Panc1 (cell line): ENCODE data around the gene OR51E2.

ENCODE experiments used
- POLR2AphosphoS5 ChIP-seq: IDR thresholded peaks from 2 replicates; pipeline ENCODE4 v1.6.1; 2012; ENCODE audit warnings: mild to moderate bottlenecking, low read depth, low read length, moderate library complexity
- TCF7L2 ChIP-seq: IDR thresholded peaks from 2 replicates; pipeline ENCODE4 v1.6.1; 2011; ENCODE audit warnings: mild to moderate bottlenecking, low read depth, low read length, inconsistent platforms
- TF ChIP-seq, protein P1 (sequence below), 2 experiments: IDR thresholded peaks; 2 replicates each; pipeline ENCODE4 v1.6.1; 2011 to 2012; ENCODE audit warnings: low read depth in 2 of 2, control low read depth in 1 of 2, low read length in 1 of 2, mild to moderate bottlenecking in 1 of 2, moderate library complexity in 1 of 2; ENCODE audit not compliant: insufficient read depth in 1 of 2
- TF ChIP-seq, protein P2 (sequence below): fragments of 450-650 bp; IDR thresholded peaks from 2 replicates; pipeline ENCODE4 v1.5.1; 2017; ENCODE audit warnings: mild to moderate bottlenecking

- TF ChIP-seq, protein P1, sequence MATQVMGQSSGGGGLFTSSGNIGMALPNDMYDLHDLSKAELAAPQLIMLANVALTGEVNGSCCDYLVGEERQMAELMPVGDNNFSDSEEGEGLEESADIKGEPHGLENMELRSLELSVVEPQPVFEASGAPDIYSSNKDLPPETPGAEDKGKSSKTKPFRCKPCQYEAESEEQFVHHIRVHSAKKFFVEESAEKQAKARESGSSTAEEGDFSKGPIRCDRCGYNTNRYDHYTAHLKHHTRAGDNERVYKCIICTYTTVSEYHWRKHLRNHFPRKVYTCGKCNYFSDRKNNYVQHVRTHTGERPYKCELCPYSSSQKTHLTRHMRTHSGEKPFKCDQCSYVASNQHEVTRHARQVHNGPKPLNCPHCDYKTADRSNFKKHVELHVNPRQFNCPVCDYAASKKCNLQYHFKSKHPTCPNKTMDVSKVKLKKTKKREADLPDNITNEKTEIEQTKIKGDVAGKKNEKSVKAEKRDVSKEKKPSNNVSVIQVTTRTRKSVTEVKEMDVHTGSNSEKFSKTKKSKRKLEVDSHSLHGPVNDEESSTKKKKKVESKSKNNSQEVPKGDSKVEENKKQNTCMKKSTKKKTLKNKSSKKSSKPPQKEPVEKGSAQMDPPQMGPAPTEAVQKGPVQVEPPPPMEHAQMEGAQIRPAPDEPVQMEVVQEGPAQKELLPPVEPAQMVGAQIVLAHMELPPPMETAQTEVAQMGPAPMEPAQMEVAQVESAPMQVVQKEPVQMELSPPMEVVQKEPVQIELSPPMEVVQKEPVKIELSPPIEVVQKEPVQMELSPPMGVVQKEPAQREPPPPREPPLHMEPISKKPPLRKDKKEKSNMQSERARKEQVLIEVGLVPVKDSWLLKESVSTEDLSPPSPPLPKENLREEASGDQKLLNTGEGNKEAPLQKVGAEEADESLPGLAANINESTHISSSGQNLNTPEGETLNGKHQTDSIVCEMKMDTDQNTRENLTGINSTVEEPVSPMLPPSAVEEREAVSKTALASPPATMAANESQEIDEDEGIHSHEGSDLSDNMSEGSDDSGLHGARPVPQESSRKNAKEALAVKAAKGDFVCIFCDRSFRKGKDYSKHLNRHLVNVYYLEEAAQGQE (IDR thresholded peaks at IDR 0.05; ENCODE audit: insufficient read depth in 1 of 2, low read depth in 2 of 2, low read length in 1 of 2), result no peak
- TF ChIP-seq, protein P2, sequence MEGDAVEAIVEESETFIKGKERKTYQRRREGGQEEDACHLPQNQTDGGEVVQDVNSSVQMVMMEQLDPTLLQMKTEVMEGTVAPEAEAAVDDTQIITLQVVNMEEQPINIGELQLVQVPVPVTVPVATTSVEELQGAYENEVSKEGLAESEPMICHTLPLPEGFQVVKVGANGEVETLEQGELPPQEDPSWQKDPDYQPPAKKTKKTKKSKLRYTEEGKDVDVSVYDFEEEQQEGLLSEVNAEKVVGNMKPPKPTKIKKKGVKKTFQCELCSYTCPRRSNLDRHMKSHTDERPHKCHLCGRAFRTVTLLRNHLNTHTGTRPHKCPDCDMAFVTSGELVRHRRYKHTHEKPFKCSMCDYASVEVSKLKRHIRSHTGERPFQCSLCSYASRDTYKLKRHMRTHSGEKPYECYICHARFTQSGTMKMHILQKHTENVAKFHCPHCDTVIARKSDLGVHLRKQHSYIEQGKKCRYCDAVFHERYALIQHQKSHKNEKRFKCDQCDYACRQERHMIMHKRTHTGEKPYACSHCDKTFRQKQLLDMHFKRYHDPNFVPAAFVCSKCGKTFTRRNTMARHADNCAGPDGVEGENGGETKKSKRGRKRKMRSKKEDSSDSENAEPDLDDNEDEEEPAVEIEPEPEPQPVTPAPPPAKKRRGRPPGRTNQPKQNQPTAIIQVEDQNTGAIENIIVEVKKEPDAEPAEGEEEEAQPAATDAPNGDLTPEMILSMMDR, result no peak
- TF ChIP-seq POLR2AphosphoS5 (no peak), TCF7L2 (no peak)
Measured at GRCh38 chr11:4740735-4741134, 43.1 kb upstream of the OR51E2 start.
